SK-MEL-5 (cell line): ENCODE results near the gene CD37. TPM values are rescaled to one million over a fixed set of nuclear protein-coding genes. Genes with fewer than 3 reads are reported as not detected.

ENCODE experiments used
- DNase-seq: peaks from one replicate; pipeline ENCODE4 v3.0.0-alpha.2; 2016; ENCODE audit warnings: low read depth, low spot score
- in situ Hi-C: cut with HindIII; loops from 2 replicates; pipeline ENCODE4 v1.10.0; 2016; ENCODE audit warnings: low sequenced_read_pairs, high pct_unique_total_duplicates, low pct_unique_long_range_greater_than_20kb
- total RNA-seq: library from RNA; depleted of rRNA; stranded (reverse); fragments of >200 nt; shearing (Covaris generic); gene quantifications from 2 replicates; pipeline ENCODE4 v1.2.3, GENCODE V29; 2014

Gene CD37
- total RNA-seq, 1 experiment from 2014 or later: not detected

- in situ Hi-C loops: no loop called here
- DNase-seq: no peak
Observed at GRCh38 chr19:49340069-49340864, 5.1 kb downstream of the CD37 start.

GRCh38 chr19:49340865-49341718, 5.9 kb downstream of the CD37 start:
- DNase-seq: no peak
- in situ Hi-C loops: no loop called here

DNA sequence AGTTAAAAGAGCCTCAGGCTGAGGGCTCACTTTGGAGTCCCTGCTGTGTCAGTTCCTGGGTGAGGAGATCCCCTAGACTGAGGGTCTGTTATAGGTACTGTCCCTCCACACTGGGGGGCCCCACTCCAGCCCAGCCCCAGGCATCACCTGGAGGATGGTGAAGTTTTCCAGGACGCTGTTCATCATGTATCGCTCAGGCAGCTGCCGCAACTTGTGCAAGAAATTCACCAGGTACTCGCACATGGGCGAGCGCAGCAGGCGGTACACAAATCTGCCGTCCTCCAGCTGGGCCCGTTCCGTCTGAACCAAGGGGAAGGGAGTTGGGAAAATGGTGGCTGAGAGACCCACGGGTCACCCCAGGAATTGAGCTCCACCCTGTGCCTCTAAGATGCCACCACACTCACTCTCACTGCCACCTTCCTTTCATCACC, 7.1 kb downstream of the CD37 start:
- in situ Hi-C loops: no loop called here
- no peak for DNase-seq

- in situ Hi-C loops: no loop called here
- no peak for DNase-seq
Observed at GRCh38 chr19:49343123-49343522, 7.9 kb downstream of the CD37 start.

- in situ Hi-C loops: no loop called here
- DNase-seq: no peak
Observed at GRCh38 chr19:49344505-49345423, 9.6 kb downstream of the CD37 start.

GRCh38 chr19:49347191-49347590, 12.0 kb downstream of the CD37 start:
- in situ Hi-C loops: no loop called here
- no peak for DNase-seq

DNA sequence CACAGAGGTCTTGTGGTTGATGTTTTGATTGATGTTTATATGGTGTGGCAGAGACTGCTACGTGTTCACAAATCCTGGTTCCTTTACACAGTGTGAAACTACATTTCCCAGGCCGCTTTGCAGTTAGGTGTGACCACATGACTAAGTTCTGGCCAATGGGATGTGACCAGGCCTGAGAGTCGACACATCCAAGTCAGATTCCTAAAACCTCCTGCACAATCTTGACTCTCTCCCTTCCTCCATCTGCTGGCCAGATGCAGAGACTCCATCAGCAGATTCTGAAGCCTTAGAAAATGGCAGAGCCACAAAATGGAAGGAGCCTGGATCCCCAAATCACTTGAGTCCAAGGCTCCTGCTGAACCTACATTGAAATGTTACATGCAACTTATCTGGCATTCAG, 12.6 kb downstream of the CD37 start:
- in situ Hi-C loops: no loop called here
- peak; percentile 93 for DNase-seq

DNA sequence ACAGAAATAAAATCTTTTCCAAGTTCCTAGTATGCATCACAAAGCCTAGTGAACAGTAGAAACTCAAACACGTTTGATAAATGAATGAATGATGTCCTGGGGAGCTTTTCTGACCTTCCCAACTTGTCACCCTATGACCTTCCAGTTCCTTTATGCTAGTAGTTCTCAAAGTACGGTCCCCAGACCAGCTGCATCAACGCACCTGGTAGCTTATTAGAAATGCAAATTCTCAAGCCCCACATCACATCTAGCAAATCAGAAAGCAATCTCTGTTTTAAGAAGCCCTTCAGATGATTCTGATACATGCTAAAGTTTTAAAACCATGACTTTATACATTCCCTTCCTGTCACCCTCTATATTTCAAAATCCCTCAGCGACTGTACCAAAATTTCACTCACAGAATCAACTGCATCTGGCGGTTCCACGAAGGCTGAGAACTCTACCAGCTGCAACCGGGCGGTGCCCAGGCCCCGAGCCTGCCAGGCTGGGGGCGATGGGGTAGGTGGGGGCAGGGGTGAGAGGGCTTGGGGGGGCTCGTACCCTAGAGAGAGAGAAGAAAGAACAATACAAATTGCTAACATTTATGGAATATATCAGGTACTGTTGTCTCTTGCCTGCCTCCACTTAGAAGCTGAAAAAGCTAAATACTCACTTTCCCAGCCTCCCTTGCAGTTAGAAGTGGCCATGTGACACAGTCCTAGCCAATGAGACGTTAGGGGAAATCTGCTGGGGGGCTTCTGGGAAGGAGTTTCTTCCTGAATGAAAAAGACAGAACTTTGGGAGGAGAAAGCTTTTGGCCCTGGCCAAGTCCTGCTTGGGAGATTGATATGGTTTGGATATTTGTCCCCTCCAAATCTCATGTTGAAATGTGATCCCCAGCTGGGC, 13.3 kb downstream of the CD37 start:
- in situ Hi-C loops: no loop called here
- peak; percentile 13 for DNase-seq

DNA sequence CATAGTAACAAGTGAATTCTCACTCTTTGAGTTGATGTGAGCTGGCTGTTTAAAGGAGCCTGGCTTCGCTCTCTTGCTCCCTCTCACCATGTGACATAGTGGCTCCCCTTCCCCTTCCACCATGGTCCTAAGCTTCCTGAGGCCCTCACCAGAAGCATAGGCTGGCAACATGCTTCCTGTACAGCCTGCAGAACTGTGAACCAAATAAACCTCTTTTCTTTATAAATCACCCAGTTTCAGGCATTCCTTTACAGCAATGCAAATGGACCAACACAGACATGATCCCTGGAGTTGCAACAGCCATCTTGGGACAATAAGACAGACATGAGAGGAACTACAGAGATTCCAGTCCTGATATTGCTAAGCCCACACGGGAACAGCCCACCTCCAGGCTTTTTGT, 14.4 kb downstream of the CD37 start:
- DNase-seq: no peak
- in situ Hi-C loops: no loop called here

GRCh38 chr19:49355909-49356353, 20.7 kb downstream of the CD37 start:
- DNase-seq: no peak
- in situ Hi-C loops: no loop called here

- in situ Hi-C loops: no loop called here
- no peak for DNase-seq
Observed at GRCh38 chr19:49356382-49356781, 21.2 kb downstream of the CD37 start.

DNA sequence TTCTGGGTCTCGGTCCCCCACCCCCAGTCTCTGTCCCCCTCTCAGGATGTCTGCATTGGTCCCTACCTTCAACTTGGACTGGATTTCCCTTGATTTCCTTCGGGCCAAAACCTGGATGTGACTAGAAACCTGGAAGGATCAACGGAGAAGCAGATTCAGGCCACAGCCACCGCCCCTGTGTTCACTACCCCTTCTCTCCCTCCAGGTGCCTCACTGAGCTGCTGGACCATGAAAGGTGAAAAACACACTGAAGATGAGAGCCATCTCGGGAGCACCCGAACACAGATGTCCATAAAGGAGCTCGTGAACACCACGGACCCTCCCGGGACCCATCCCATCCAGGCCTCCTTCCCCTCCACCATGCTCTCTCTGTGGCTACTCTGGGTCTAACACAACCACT, 22.0 kb downstream of the CD37 start:
- in situ Hi-C loops: no loop called here
- DNase-seq: no peak

DNA sequence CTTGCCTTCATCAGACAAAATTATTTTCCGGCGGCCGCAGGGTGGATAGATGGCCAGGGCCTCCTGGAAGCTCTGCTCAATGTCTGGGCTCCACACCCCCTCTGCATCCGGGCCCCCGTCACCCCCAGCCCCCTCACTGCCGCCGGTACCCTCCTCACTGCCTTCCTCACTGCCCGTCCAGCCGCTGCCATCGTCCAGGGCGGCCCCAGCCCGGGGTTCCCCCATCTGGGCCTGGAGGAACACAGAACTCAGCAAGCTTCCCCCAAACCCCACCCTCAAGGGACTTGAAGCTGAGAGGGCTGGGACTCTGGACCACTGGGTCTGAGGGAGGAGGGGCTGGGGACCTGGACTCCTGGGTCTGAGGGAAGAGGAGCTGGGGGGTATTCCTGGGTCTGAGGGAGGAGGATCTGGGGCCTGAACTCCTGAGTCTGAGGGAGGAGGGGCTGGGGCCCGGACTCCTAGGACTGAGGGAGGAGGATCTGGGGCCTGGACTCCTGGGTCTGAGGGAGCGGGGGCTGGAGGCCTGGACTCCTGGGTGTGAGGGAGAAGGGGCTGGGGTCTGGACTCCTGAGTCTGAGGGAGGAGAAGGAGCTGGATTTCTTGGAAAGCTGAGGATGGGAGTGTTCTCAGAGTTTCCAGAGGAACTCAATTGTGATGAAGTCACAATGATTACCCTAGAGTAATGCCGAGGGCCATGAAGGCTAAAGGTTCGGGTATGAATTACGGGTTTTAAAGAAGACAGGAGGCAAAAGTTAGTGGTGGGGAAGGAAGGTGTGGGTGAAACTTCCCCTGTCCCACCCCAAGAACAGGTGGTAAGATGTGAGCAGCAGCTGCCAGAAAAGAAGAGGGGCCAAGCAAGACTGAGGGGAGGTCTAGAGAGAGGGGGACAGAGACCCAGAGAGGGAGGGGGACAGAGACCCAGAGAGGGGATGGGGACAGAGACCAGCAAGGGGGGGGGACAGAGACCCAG, 24.9 kb downstream of the CD37 start:
- DNase-seq: no peak
- in situ Hi-C loops: no loop called here

DNA sequence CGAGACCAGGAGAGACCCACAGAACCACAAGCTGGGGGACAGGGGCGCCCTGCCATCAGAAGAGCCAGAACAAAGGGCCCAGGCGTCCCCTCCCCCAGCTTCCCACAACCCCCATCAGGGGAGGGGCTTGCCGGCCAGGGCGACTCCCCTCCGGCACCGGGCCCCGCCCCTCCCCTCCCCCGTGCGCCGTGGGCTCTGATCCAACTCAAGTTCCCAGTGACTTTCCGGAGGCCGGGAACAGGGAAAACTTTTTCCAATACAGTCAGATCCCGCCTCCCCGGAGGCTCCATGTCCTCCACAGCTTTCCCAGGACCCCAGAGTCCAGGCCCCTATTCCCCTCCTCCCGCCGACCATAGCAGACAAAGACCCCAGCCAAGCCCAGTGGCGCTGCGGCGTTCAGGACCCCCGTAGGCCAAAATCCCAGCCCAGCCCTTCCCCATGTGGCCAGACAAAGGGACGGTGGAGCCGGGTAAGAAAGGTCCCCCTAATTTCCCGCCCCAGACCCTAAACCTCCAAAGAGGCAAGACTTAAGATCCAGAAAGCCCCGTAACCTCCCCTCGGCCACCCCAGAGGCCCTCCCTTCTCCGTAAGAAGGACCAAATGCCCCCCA, 26.3 kb downstream of the CD37 start:
- peak; percentile 70 for DNase-seq
- in situ Hi-C loops: no loop called here

- in situ Hi-C loops: no loop called here
Observed at GRCh38 chr19:49362048-49362928, 27.1 kb downstream of the CD37 start, which contains the start of gene TEAD2. Gene TEAD2, minus strand, starts transcription at chr19:49362416. Its CDS starts 2,341 bp downstream, at chr19:49360075.

More at GRCh38 chr19:49362048-49362928, 27.1 kb downstream of the CD37 start, which contains the start of gene TEAD2:
- peak; percentile 52 for DNase-seq
